Activated T-cell treated with anti-CD3 and anti-CD28 coated beads, Interleukin-2, amount 50 U/mL, for 72 hours (primary cell): ENCODE data around the gene CLCN1. TPM values are rescaled to one million over a fixed set of nuclear protein-coding genes. Genes with fewer than 3 reads are reported as not detected.

ENCODE experiments used
- ATAC-seq, 2 donors: fragments of 150-1000 bp; cut with Tn5 transposase; replicated peaks in 1 of 2; 2 replicates each; pipeline ENCODE4 v1.10.0; 2021; ENCODE audit warnings: moderate library complexity in 2 of 2, mild to moderate bottlenecking in 1 of 2
- DNase-seq, 2 donors: peaks; one replicate each; pipeline ENCODE4 v3.0.0; 2021 to 2022; ENCODE audit warnings: mixed read lengths in 1 of 2
- H3K27ac Mint-ChIP-seq: one replicate; pipeline ENCODE4 v1.8.0; 2022; ENCODE audit warnings: mild to moderate bottlenecking, moderate library complexity, mixed read lengths
- H3K27me3 Mint-ChIP-seq: one replicate; pipeline ENCODE4 v1.8.0; 2022; ENCODE audit warnings: low read depth, mixed read lengths
- H3K36me3 Mint-ChIP-seq, 2 donors: one replicate each; pipeline ENCODE4 v1.8.0; 2022; ENCODE audit warnings: mixed read lengths in 2 of 2, mild to moderate bottlenecking in 1 of 2; ENCODE audit not compliant: insufficient read depth in 2 of 2
- H3K4me1 Mint-ChIP-seq: one replicate; pipeline ENCODE4 v1.8.0; 2022; ENCODE audit warnings: low read depth, mixed read lengths
- H3K4me3 Mint-ChIP-seq, 2 donors: one replicate each; pipeline ENCODE4 v1.8.0; 2022; ENCODE audit warnings: mild to moderate bottlenecking in 2 of 2, mixed read lengths in 2 of 2, moderate library complexity in 2 of 2
- H3K9me3 Mint-ChIP-seq, 2 donors: one replicate each; pipeline ENCODE4 v1.8.0; 2022; ENCODE audit warnings: mixed read lengths in 2 of 2
- total RNA-seq, 2 donors: library from RNA; stranded (reverse); gene quantifications; one replicate each; pipeline ENCODE4 v1.2.3, GENCODE V29; 2022

Gene CLCN1
- total RNA-seq, result under 1 TPM in 1 of 2 donors, not detected in 1; 0.09 TPM

- DNase-seq (no peak), ATAC-seq (no peak)
- Mint-ChIP-seq H3K9me3 (no peaks in the 10 kb centered on the region), H3K36me3 (no peaks in the 10 kb centered on the region), H3K4me1 (peaks cover 24% of the 10 kb centered on the region), H3K27ac (no peak within 1 kb of the TSS), H3K4me3 (no peak within 1 kb of the TSS), H3K27me3 (no peaks in the 10 kb centered on the region)
Observed at GRCh38 chr7:143315776-143316175, at the start of gene CLCN1. CLCN1 (plus strand) TSS chr7:143316111; CDS start chr7:143316213, 102 bp downstream.

- ATAC-seq (no peak), DNase-seq (no peak)
- Mint-ChIP-seq H3K9me3 (no peaks in the 10 kb centered on the region), H3K27ac (no peak overlapping the region), H3K4me1 (peaks cover 58% of the 10 kb centered on the region), H3K36me3 (peaks cover 13 to 22% of the 10 kb centered on the region in 2 donors), H3K4me3 (no peak overlapping the region), H3K27me3 (no peaks in the 10 kb centered on the region)
Observed at GRCh38 chr7:143269251-143269650, 46.7 kb upstream of the CLCN1 start.

DNA sequence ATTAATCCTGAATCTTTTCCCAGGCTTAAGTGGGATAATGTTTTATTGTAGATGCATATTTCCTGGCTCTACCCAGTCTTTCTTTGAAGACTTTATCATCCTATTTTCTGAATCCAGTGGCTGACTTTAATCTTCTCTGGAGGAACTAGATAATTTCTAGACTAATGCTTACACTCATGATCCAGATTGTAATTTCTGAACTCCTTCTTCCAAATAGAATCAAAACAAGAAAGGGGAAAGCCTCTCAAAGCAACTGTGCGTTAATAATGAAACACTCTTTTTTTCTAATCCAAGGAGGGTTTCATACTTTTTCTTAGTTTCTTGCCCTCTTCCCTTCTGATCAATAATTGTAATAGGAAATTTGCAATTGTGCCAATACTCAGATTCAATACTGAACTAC is 44.7 kb upstream of the CLCN1 start:
- H3K4me1 Mint-ChIP-seq, result peaks cover 40% of the 10 kb centered on the region
- H3K36me3 Mint-ChIP-seq, result peaks cover 3 to 11% of the 10 kb centered on the region in 2 donors
- H3K27ac Mint-ChIP-seq, result no peak overlapping the region
- H3K4me3 Mint-ChIP-seq, result peak overlapping the region in 1 of 2 donors; percentile 15
- ATAC-seq (peak in 1 of 2 donors; percentile 39), DNase-seq (no peak)
- no peaks in the 10 kb centered on the region for H3K9me3 Mint-ChIP-seq
- no peaks in the 10 kb centered on the region for H3K27me3 Mint-ChIP-seq

DNA sequence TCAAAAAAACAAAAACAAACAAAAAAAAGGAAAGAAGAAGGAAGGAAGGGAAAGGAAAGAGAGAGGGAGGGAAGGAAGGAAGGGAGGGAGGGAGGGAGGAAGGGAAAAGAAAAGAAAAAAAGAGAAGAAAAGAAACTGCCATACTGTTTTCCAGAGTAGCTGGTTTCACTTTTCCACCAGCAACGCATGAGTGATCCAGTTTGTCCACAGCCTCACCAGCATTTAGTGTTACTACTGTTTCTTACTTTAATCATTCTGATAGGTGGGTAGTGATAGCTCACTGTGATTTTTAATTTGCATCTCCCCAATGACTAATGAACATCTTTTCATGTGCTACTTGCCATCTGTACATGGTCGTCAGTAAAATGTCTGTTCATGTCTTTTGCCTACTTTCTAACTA is 43.0 kb upstream of the CLCN1 start:
- no peak for DNase-seq
- Mint-ChIP-seq H3K36me3 (peaks cover 3 to 6% of the 10 kb centered on the region in 2 donors), H3K4me3 (no peak overlapping the region), H3K4me1 (peaks cover 24% of the 10 kb centered on the region), H3K9me3 (no peaks in the 10 kb centered on the region), H3K27me3 (no peaks in the 10 kb centered on the region), H3K27ac (no peak overlapping the region)
- no peak for ATAC-seq

DNA sequence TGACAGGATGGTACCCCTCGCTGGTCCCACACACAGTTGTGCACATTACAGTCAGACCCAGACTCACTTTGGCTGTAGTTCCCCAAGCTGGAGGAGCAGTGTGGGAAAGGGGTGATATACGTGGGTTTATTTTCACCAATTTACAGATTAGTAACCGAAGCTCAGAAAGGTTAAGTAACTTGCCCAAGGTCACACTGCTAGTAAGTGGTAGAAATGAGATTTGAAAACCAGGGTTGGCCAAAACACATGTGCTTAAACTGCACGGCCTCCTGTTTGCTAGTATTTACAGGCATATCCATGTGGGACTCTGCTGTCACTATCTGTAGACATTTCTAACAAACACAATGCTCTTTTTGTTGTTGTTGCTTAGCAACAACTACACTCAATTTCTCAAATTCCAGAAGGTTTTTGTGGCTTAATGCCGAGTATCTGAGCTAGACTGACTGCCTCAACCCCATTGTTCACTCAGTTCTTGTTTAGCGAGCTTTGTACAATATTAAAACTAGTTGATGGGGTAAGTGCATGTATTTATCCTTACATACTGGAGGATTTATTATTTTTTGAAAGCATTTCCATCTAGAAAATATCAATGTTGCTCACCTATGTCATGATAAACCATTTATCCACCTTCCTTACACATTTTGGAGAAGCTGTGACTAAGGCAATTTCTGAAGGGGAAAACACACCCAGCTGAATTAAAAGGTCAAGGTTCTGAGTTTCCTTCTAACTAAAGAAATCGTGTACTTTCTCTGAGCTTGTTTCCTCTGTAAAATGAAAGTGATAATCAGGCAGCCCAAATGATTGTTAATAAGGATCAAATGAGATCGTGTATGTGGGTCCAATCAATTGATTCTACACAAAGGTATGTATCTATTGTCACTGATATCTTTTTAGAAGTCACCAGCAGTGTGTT is 36.5 kb upstream of the CLCN1 start:
- peak; percentile 56 to 69 for ATAC-seq
- H3K27me3 Mint-ChIP-seq, result no peaks in the 10 kb centered on the region
- H3K4me1 Mint-ChIP-seq, result peaks cover 38% of the 10 kb centered on the region
- DNase-seq, result no peak
- peak overlapping the region; percentile 98 for H3K27ac Mint-ChIP-seq
- H3K9me3 Mint-ChIP-seq, result no peaks in the 10 kb centered on the region
- peak overlapping the region; percentile 61 to 89 for H3K4me3 Mint-ChIP-seq
- no peaks in the 10 kb centered on the region for H3K36me3 Mint-ChIP-seq

- peak; percentile 13 to 46 for ATAC-seq
- no peak for DNase-seq
- Mint-ChIP-seq H3K27ac (peak overlapping the region; percentile 98), H3K4me3 (peak overlapping the region; percentile 61 to 89), H3K27me3 (no peaks in the 10 kb centered on the region), H3K4me1 (peaks cover 42% of the 10 kb centered on the region), H3K9me3 (no peaks in the 10 kb centered on the region), H3K36me3 (no peaks in the 10 kb centered on the region)
Observed at GRCh38 chr7:143280160-143280559, 35.8 kb upstream of the CLCN1 start.

DNA sequence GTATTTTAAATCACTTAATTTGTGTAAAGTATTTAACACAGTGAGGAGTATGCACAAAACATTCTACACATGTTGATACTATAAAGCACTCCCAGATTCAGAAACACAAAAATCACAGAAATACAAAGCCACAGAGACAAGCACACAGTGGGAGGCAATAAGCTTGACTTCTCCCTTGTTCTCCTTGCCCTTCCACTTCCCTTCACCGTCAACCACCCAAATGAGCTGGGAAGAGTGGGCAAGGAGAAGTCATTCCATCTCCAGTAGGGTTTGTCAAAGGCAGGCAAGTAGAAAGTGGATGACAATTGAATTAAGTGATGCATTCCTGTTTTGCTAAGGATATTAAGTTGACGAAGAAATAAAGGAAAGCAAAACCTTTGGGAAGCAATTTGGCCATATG is 35.3 kb upstream of the CLCN1 start:
- Mint-ChIP-seq H3K4me3 (peak overlapping the region; percentile 61 to 89), H3K9me3 (no peaks in the 10 kb centered on the region), H3K36me3 (no peaks in the 10 kb centered on the region), H3K27me3 (no peaks in the 10 kb centered on the region), H3K4me1 (peaks cover 42% of the 10 kb centered on the region), H3K27ac (peak overlapping the region; percentile 98)
- DNase-seq (no peak), ATAC-seq (no peak)

GRCh38 chr7:143281529-143281928 is 34.4 kb upstream of the CLCN1 start:
- Mint-ChIP-seq H3K4me1 (peaks cover 42% of the 10 kb centered on the region), H3K27me3 (no peaks in the 10 kb centered on the region), H3K27ac (no peak overlapping the region), H3K4me3 (peak overlapping the region in 1 of 2 donors; percentile 28), H3K9me3 (no peaks in the 10 kb centered on the region), H3K36me3 (no peaks in the 10 kb centered on the region)
- DNase-seq (no peak), ATAC-seq (no peak)

DNA sequence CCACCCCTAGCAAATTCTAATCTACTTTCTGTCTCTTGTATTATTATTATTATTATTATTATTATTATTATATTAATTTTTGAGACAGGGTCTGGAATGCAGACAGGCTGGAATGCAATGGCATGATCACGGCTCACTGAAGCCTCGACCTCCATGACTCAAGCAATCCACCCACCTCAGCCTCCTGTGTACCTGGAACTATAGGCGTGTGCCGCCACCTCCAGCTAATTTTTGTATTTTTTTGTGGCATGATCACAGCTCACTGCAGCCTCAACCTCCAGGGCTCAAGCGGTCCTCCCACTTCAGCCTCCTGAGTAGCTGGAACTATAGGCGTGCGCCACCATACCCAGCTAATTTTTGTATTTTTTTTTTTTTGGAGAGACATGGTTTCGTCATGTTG is 33.8 kb upstream of the CLCN1 start:
- Mint-ChIP-seq H3K9me3 (no peaks in the 10 kb centered on the region), H3K4me3 (no peak overlapping the region), H3K36me3 (no peaks in the 10 kb centered on the region), H3K27me3 (no peaks in the 10 kb centered on the region), H3K27ac (no peak overlapping the region), H3K4me1 (peaks cover 48% of the 10 kb centered on the region)
- no peak for ATAC-seq
- DNase-seq, result no peak

DNA sequence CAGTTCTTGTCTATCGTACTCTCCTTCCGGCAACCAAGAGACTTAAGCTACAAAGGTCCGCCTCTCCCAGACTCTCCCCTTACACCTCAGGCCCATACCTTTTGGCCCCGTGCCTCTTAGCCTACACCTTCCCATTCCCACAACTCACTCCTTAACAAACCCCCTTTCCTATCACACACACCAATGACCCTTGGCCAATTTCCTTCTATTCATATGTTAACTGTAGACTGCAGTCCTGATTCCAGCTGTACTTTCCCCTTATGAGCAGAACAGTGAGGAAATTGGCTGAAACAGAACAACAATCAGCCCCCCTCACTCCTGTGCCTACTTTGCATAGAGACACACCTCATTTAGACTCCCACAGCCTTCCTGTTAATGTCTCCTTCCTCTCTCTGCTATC is 32.5 kb upstream of the CLCN1 start:
- ATAC-seq, result no peak
- Mint-ChIP-seq H3K36me3 (peaks cover 2% of the 10 kb centered on the region in 2 donors), H3K4me3 (peak overlapping the region in 1 of 2 donors; percentile 5), H3K9me3 (peaks cover 0 to 2% of the 10 kb centered on the region in 2 donors), H3K27ac (no peak overlapping the region), H3K4me1 (peaks cover 57% of the 10 kb centered on the region), H3K27me3 (no peaks in the 10 kb centered on the region)
- no peak for DNase-seq

DNA sequence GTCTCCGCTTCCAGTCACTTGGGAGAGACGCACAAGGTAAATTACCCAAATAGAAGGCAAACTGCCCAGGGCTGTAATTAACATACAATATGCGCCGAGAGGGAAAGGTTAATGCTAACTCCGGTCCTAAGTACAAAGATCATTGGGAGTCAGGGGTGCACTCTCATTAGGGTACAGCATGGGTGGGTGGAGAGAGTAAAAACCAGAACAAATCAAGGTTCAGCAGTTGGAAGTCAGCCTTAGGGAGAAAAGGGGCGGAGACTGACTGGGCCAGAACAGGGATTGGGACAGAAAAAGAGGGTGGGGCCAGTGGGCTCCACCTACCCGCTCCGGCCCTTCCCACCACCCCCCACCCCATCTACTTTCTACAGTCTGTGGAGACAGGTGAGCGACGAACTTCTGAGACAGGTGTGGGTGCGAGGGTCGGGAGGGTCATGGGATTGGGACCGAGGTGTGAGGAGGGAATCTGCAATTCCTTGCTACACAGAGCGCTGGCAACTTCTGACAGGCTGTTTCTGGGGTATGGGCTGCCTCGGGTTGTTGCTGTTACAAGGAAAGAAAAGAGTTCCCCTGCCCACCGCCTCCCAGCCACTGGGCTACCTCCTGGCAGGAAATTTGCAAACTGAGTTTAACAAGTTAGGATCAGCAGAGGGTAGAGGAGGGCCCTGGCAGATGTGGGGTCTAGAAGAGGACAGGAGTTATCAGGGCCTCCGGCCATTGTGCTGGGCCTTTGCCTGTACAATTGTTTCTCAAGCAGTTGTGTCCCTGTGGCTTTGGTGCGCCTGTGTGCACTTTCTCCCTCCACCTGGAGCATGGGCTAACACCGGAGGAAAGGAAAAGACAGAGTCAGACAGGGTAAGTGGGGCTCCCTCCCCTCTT is 31.1 kb upstream of the CLCN1 start, which contains the start of gene TMEM139:
Gene TMEM139 (plus strand): TSS at position 368 of the 879 bp plus-strand sequence. CDS start 1,000 bp downstream, outside the sequence.
- no peak within 1 kb of the TSS for H3K27ac Mint-ChIP-seq
- H3K9me3 Mint-ChIP-seq, result peaks cover 0 to 2% of the 10 kb centered on the region in 2 donors
- peaks cover 4 to 8% of the 10 kb centered on the region in 2 donors for H3K36me3 Mint-ChIP-seq
- no peaks in the 10 kb centered on the region for H3K27me3 Mint-ChIP-seq
- H3K4me1 Mint-ChIP-seq, result peaks cover 55% of the 10 kb centered on the region
- DNase-seq (no peak), ATAC-seq (no peak)
- peak within 1 kb of the TSS; percentile 5 to 16 for H3K4me3 Mint-ChIP-seq

DNA sequence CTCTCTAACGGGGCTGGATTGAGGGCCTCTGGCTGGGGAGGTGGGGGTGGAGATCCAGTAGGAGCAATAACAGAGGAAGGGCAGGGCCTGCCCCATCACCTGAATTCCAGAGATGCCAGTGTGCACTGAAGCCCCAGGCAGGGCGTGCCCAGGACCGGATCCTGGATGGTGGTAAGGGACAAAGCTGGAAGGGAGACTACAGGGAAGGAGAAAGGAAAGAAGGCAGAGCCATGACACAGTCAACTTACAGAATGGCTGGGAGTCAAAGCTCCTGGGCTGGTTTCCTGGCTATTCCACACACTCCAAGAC is 30.5 kb upstream of the CLCN1 start:
- H3K4me1 Mint-ChIP-seq, result peaks cover 55% of the 10 kb centered on the region
- DNase-seq (no peak), ATAC-seq (no peak)
- no peak overlapping the region for H3K27ac Mint-ChIP-seq
- peaks cover 8 to 10% of the 10 kb centered on the region in 2 donors for H3K36me3 Mint-ChIP-seq
- no peak overlapping the region for H3K4me3 Mint-ChIP-seq
- H3K9me3 Mint-ChIP-seq, result peaks cover 0 to 2% of the 10 kb centered on the region in 2 donors
- H3K27me3 Mint-ChIP-seq, result no peaks in the 10 kb centered on the region
